ENCODE data around the gene ATG14.
A peak's percentile ranks its signal among the peaks of the same experiment; 100 is the strongest.

ATG14 gene

GRCh38 chr14:55354500-55354899 lies 57.1 kb downstream of the ATG14 start:
- no peak overlapping the region for H3K4me3 ChIP-seq (ENCODE audit: low read depth, low read length)
- H3K27ac ChIP-seq, result no peak overlapping the region
- peak; percentile 42 for DNase-seq
- in situ Hi-C loops (cut with HindIII; ENCODE audit: low pct_ligation_motif_present, low sequenced_read_pairs), result no loop called here
- TF ChIP-seq CTCF (IDR thresholded peaks at IDR 0.05; ENCODE audit: low read depth, low read length, missing control alignments), result peak; percentile 83
- no peaks in the 10 kb centered on the region for H3K27me3 ChIP-seq (replicated peaks)
- H3K36me3 ChIP-seq (replicated peaks), result peaks cover 16% of the 10 kb centered on the region

- no peaks in the 10 kb centered on the region for H3K27me3 ChIP-seq (replicated peaks)
- in situ Hi-C loops (cut with HindIII; ENCODE audit: low pct_ligation_motif_present, low sequenced_read_pairs), result no loop called here
- no peak overlapping the region for H3K4me3 ChIP-seq (ENCODE audit: low read depth, low read length)
- H3K36me3 ChIP-seq (replicated peaks), result peaks cover 16% of the 10 kb centered on the region
- no peak for DNase-seq
- no peak overlapping the region for H3K27ac ChIP-seq
- TF ChIP-seq CTCF (IDR thresholded peaks at IDR 0.05; ENCODE audit: low read depth, low read length, missing control alignments), result no peak
Observed at GRCh38 chr14:55353686-55354467, 57.8 kb downstream of the ATG14 start.

- Histone ChIP-seq H3K27me3 (replicated peaks) (no peaks in the 10 kb centered on the region), H3K4me3 (ENCODE audit: low read depth, low read length) (no peak overlapping the region), H3K36me3 (replicated peaks) (peaks cover 16% of the 10 kb centered on the region), H3K27ac (no peak overlapping the region)
- TF ChIP-seq CTCF (IDR thresholded peaks at IDR 0.05; ENCODE audit: low read depth, low read length, missing control alignments), result no peak
- in situ Hi-C loops (cut with HindIII; ENCODE audit: low pct_ligation_motif_present, low sequenced_read_pairs), result no loop called here
- DNase-seq, result no peak
Observed at GRCh38 chr14:55352201-55352600, 59.4 kb downstream of the ATG14 start.

DNA sequence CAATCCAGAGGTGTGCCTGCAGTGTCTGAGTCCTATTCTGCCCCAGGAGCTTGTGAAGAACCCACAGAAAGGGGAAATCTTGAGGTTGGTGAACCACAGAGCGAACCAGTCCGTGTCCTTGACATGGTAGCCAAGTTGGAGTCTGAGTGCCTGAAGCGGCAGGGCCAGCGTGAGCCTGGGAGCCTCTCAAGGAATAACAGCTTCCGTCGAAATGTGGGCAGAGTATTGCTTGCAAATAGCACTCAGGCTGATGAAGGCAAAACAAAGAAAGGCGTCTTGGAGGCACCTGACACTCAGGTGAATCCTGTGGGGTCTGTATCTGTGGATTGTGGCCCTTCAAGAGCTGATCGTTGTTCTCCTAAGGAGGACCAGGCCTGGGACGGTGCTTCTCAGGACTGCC lies 60.5 kb downstream of the ATG14 start:
- in situ Hi-C loops (cut with HindIII; ENCODE audit: low pct_ligation_motif_present, low sequenced_read_pairs), result no loop called here
- Histone ChIP-seq H3K4me3 (ENCODE audit: low read depth, low read length) (no peak overlapping the region), H3K36me3 (replicated peaks) (peaks cover 16% of the 10 kb centered on the region), H3K27ac (no peak overlapping the region), H3K27me3 (replicated peaks) (no peaks in the 10 kb centered on the region)
- DNase-seq, result no peak
- no peak for TF ChIP-seq CTCF (IDR thresholded peaks at IDR 0.05; ENCODE audit: low read depth, low read length, missing control alignments)

GRCh38 chr14:55350461-55350860 lies 61.2 kb downstream of the ATG14 start:
- TF ChIP-seq CTCF (IDR thresholded peaks at IDR 0.05; ENCODE audit: low read depth, low read length, missing control alignments), result peak; percentile 5
- no peak for DNase-seq
- Histone ChIP-seq H3K36me3 (replicated peaks) (peaks cover 16% of the 10 kb centered on the region), H3K4me3 (ENCODE audit: low read depth, low read length) (no peak overlapping the region), H3K27me3 (replicated peaks) (no peaks in the 10 kb centered on the region), H3K27ac (no peak overlapping the region)
- in situ Hi-C loops (cut with HindIII; ENCODE audit: low pct_ligation_motif_present, low sequenced_read_pairs), result no loop called here

DNA sequence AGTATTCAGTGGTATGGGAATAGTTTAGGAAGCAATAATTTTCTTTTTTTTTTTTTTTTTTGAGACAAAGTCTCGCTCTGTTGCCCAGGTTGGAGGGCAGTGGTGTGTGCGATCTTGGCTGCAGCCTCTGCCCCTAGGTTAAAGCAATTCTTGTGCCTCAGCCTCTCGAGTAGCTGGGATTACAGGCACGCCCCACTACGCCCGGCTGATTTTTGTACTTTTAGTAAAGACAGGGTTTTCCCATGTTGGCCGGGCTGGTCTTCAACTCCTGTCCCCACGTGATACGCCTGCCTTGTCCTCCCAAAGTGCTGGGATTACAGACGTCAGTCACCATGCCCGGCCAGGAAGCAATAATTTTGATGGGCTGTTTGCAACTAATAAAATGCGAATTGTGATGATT lies 62.1 kb downstream of the ATG14 start:
- Histone ChIP-seq H3K4me3 (ENCODE audit: low read depth, low read length) (no peak overlapping the region), H3K27ac (no peak overlapping the region), H3K27me3 (replicated peaks) (no peaks in the 10 kb centered on the region), H3K36me3 (replicated peaks) (peaks cover 16% of the 10 kb centered on the region)
- no peak for DNase-seq
- no peak for TF ChIP-seq CTCF (IDR thresholded peaks at IDR 0.05; ENCODE audit: low read depth, low read length, missing control alignments)
- in situ Hi-C loops (cut with HindIII; ENCODE audit: low pct_ligation_motif_present, low sequenced_read_pairs), result no loop called here

Data from brain microvascular endothelial cell (primary cell).